Muscle of leg (tissue), 16 donors: ENCODE data around the gene OR8J3. TPM values are rescaled to one million over a fixed set of nuclear protein-coding genes. Genes with fewer than 3 reads are reported as not detected.
"Not testable (repeated sequence)": the region's sequence is repeated elsewhere in the genome, so short reads cannot be mapped to it uniquely, and the experiment has no call there.

ENCODE experiments used
- DNase-seq: peaks from one replicate; pipeline ENCODE4 v3.0.0; 2013
- H3K27ac ChIP-seq: one replicate; pipeline ENCODE4 v1.5.1; 2013; ENCODE audit warnings: mild to moderate bottlenecking, low read length, control low read depth
- H3K27me3 ChIP-seq: one replicate; pipeline ENCODE4 v1.6.1; 2013; ENCODE audit warnings: low read length; ENCODE audit not compliant: control insufficient read depth, insufficient read depth
- H3K36me3 ChIP-seq: one replicate; pipeline ENCODE4 v1.6.1; 2013; ENCODE audit warnings: low read length; ENCODE audit not compliant: control insufficient read depth, insufficient read depth
- H3K4me1 ChIP-seq: one replicate; pipeline ENCODE4 v1.6.1; 2013; ENCODE audit warnings: low read length; ENCODE audit not compliant: control insufficient read depth, insufficient read depth
- H3K4me3 ChIP-seq: one replicate; pipeline ENCODE4 v1.5.1; 2013; ENCODE audit warnings: low read length, control low read depth
- H3K9me3 ChIP-seq: replicated peaks from 2 replicates; pipeline ENCODE4 v1.6.1; 2013; ENCODE audit warnings: low read depth, low read length; ENCODE audit not compliant: control insufficient read depth
- WGBS: methylation state at CpG from one replicate; pipeline ENCODE4 v1.1.5; 2013; ENCODE audit warnings: missing lambda C conversion rate; ENCODE audit not compliant: insufficient coverage; 5-methylcytosine and 5-hydroxymethylcytosine counted together
- long read RNA-seq, 11 donors: transcript quantifications; one replicate each; lab custom pipeline, GENCODE V29; 2026
- polyA plus RNA-seq, 8 donors: library from polyadenylated mRNA; unstranded; fragments of 120-200 nt; gene quantifications; one replicate each; pipeline versions ENCODE4 v1.2.1 to v1.2.3, GENCODE V29; 2013; ENCODE audit warnings: inconsistent platforms in 1 of 8, low replicate concordance in 1 of 8; ENCODE audit not compliant: insufficient read length in 8 of 8, insufficient read depth in 1 of 8
- total RNA-seq: library from RNA; stranded (reverse); fragments of 120-200 nt; gene quantifications from one replicate; pipeline ENCODE4 v1.2.4, GENCODE V29; 2013

The OR8J3 gene, protein sequence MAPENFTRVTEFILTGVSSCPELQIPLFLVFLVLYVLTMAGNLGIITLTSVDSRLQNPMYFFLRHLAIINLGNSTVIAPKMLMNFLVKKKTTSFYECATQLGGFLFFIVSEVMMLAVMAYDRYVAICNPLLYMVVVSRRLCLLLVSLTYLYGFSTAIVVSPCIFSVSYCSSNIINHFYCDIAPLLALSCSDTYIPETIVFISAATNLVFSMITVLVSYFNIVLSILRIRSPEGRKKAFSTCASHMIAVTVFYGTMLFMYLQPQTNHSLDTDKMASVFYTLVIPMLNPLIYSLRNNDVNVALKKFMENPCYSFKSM
- total RNA-seq (not detected), polyA plus RNA-seq (not detected)
- long read RNA-seq, donor 1 = 0 reads
- long read RNA-seq, donor 2 = 0 reads
- long read RNA-seq, donor 3 = 0 reads
- long read RNA-seq, donor 4 = 0 reads
- long read RNA-seq, donor 5 = 0 reads
- long read RNA-seq, donor 6 = 0 reads
- long read RNA-seq, donor 7 = 0 reads
- long read RNA-seq, donor 8 = 0 reads
- long read RNA-seq, donor 9 = 0 reads
- long read RNA-seq, donor 10 = 0 reads
- long read RNA-seq, donor 11 = 0 reads

DNA sequence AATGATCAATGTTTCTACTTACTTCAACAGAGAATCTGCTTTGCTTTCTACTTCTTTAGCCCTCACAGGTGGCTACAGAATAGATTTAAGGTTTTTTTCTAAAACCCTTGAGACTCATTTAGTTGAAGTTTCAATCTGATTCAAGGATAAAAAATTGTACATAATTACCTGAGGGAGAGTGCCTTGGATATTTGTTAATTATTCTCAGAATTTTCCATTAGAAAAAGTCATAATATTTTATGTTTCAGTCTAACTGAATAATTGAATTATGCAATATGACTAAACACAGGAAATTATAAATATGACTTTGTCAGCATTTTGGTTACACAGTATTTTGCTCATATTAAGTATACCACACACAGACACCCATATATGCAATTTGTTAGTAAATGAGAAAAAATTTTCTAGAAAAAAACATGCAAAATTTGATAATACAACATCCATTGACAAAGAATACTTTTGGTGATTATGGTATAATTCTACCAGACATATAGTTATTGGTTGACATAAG lies at the start of gene OR8J3:
Gene OR8J3 (minus strand): TSS at position 51 of the 511 bp plus-strand sequence. CDS start 2,483 bp downstream, outside the sequence.
- Histone ChIP-seq H3K4me3 (no peak within 1 kb of the TSS), H3K4me1 (no peaks in the 10 kb centered on the region), H3K27ac (no peak within 1 kb of the TSS), H3K27me3 (no peaks in the 10 kb centered on the region), H3K36me3 (no peaks in the 10 kb centered on the region), H3K9me3 (peaks cover 5% of the 10 kb centered on the region)
- no peak for DNase-seq

DNA sequence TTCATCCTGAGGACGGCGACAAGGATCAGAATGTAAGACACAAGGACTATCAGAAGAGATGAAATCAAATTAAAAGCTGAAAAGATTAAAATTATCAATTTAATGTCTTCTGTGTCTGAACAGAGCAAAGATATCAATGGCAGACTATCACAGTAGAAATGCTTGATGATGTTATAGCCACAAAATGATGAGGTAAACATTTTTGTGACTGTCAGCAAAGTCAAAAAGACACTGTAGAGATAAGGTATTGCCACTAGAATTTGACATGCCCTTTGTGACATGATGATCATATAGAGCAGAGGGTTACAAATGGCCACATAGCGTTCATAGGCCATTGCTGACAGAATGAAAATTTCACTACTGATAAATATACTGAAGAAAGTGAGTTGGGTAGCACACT lies 48.6 kb upstream of the OR8J3 start:
- H3K27me3 ChIP-seq = no peaks in the 10 kb centered on the region
- WGBS = no CpG with 5 or more reads among the region's 3 CpGs
- H3K36me3 ChIP-seq = no peaks in the 10 kb centered on the region
- no peaks in the 10 kb centered on the region for H3K4me1 ChIP-seq
- H3K9me3 ChIP-seq = peaks cover 5% of the 10 kb centered on the region
- no peak for DNase-seq
- no peak overlapping the region for H3K4me3 ChIP-seq
- H3K27ac ChIP-seq = no peak overlapping the region

DNA sequence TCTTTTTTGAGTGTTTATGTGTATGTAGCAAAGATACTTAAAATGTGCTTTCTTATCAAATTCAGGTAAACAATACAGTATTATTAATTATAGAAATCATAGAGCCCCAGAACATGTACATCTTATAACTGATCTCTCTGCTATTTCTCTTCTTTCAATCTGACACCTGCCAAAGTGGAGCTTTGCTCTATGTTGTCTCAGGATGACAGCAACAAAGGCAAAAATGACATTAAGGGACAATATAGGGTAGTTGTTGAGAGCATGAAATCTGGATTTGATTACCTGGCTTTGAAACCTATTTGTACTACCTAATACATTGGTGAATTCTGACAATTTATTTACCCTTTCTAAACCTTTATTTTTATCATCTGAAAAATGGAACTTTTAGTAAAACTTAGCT lies 43.5 kb upstream of the OR8J3 start:
- Histone ChIP-seq H3K9me3 (peaks cover 9% of the 10 kb centered on the region), H3K4me3 (no peak overlapping the region), H3K27me3 (no peaks in the 10 kb centered on the region), H3K27ac (no peak overlapping the region), H3K4me1 (no peaks in the 10 kb centered on the region), H3K36me3 (no peaks in the 10 kb centered on the region)
- DNase-seq = no peak

DNA sequence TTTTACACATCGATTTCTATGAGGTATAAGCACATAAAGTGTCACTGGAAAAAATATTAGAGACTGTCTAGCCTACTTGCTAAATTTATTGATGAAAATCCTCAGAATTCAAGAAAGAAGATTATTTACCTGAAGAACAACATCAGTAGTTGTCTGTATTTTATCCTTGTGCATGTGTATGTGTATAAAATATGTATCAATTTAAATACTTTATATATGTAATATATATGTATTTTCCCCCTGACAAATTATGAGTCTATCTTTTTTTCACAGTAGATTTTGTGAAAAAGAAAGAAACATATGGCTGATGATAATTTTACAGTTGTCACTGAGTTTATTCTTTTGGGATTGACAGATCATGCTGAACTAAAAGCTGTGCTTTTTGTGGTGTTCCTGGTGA lies 36.3 kb upstream of the OR8J3 start, which contains the start of gene OR5J2:
Gene OR5J2 (plus strand): TSS at position 301 of the 400 bp plus-strand sequence. CDS start 0 bp downstream, at position 301.
- H3K4me3 ChIP-seq = no peak within 1 kb of the TSS
- no peak within 1 kb of the TSS for H3K27ac ChIP-seq
- no peaks in the 10 kb centered on the region for H3K4me1 ChIP-seq
- WGBS = no CpG with 5 or more reads among the region's 1 CpG
- DNase-seq = no peak
- H3K9me3 ChIP-seq = peaks cover 15% of the 10 kb centered on the region
- H3K27me3 ChIP-seq = no peaks in the 10 kb centered on the region
- H3K36me3 ChIP-seq = no peaks in the 10 kb centered on the region

DNA sequence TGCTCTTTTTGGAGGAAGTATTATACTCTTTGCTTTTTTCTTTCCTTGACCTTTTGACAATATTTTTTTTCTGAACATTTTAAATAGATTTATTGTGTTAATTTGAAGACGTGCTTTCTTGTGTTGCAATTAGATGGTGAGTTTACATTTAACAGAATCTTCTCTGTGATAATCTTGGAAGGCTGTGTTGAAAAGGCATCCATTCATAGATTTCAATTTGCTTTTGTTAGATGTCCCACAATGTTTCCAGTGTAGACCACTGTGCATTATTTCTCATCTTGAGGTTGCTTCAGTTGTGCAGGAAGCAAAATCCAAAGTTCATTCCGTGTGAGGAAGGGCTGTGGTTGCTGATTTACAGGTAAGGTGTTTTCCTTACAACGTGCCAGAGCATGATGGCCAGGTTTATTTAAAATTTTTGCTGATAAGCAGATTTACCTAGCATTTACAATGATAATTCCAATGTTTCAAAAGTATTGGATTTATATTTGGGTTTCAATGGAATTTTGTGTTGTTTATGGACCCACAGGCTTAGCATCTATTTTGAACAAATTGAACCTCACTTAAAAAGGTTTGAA lies 32.3 kb upstream of the OR8J3 start:
- Histone ChIP-seq H3K27me3 (no peaks in the 10 kb centered on the region), H3K4me3 (no peak overlapping the region), H3K4me1 (no peaks in the 10 kb centered on the region), H3K36me3 (no peaks in the 10 kb centered on the region), H3K27ac (no peak overlapping the region), H3K9me3 (peaks cover 8% of the 10 kb centered on the region)
- no peak for DNase-seq
- no CpG with 5 or more reads among the region's 3 CpGs for WGBS

DNA sequence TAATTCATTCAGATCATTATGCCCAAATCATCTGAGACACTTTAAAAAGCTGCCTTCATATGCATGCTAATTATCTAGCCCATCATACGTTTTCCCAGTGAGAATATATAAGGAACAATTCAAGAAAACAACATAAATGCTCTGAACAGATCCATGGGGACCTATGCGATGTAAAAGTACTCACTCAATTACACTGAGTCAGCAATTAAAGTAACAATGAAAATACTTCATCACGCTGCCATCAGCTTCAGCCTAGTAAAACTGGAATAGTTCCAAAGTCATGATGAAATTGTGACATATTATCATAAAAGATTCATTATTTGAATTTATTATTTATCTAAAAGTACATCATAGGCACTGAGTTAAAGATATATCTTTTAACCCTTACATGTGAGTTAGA lies 23.8 kb upstream of the OR8J3 start:
- no peak for DNase-seq
- 33% methylated on average over 1 of the region's 3 CpGs for WGBS

DNA sequence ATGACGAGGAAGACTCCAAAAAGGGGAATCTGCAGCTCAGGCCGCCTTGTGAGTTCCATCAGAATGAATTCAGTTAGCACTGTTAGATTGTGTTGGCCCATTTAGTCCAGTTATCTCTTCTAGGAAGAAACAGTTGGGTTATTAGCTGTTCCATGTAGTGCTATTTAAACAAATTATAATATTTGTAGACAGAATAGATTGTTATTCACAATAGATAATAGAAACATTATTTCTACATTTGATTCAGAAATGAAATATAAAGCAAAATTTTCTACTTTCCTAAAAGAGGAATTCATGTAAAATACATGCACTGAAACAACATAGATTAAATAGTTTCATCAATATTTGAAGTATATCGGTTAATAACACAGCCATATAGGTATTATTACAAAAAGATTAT lies 20.2 kb upstream of the OR8J3 start, which contains the start of gene OR8K5:
Gene OR8K5 (minus strand): TSS at position 101 of the 400 bp plus-strand sequence. CDS start 0 bp downstream, at position 101.
- Histone ChIP-seq H3K27me3 (no peaks in the 10 kb centered on the region), H3K36me3 (no peaks in the 10 kb centered on the region), H3K4me3 (no peak within 1 kb of the TSS), H3K9me3 (peaks cover 8% of the 10 kb centered on the region), H3K27ac (no peak within 1 kb of the TSS), H3K4me1 (no peaks in the 10 kb centered on the region)
- no peak for DNase-seq
- 36% methylated on average over 2 of the region's 3 CpGs for WGBS

More for the DNA sequence above, 23.8 kb upstream of the OR8J3 start:
- Histone ChIP-seq H3K4me1 (no peaks in the 10 kb centered on the region), H3K4me3 (no peak overlapping the region), H3K36me3 (no peaks in the 10 kb centered on the region), H3K9me3 (peaks cover 9% of the 10 kb centered on the region), H3K27ac (no peak overlapping the region), H3K27me3 (no peaks in the 10 kb centered on the region)

DNA sequence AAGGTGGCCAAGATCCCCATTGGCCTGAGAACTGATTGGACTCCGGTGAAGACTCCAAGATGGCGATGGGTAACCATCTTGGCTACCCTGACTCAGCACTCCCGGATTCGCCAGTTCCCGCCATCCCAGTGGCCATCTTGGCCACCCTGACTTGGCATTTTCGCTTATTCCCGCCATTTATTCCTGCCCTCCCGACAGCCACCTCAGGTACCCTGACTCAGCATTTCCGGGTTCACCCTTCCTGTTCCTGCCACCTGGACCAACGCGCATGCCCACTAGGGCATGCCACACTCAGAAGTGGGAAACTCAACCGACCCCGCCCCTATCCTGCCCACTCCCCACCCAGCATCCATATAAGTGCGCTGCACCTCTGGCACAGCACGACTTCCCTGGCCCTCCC lies 12.3 kb upstream of the OR8J3 start:
- Histone ChIP-seq H3K4me3 (no peak overlapping the region), H3K4me1 (no peaks in the 10 kb centered on the region), H3K27ac (no peak overlapping the region), H3K9me3 (peaks cover 26% of the 10 kb centered on the region), H3K27me3 (no peaks in the 10 kb centered on the region), H3K36me3 (no peaks in the 10 kb centered on the region)
- 94% methylated on average over 15 of the region's 15 CpGs for WGBS
- DNase-seq = no peak

DNA sequence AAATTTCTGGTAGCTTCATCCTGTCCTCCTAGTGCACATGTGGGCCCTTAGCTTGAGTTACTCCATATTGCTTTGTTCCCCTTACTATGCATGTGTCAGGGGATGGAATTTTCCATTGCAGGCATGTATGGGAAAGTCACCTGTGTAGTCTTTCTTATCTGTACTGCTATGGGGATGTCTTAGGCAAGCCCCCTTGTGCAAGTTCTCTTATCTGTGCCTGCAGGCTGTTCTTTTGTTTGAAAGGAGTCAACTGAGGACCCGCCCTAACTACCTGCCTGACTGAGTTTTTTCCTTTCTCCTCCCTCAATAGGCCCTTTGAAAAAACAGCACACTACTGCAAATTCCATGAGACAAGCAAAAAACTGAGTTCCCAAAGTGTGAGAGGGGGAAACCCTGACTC lies 11.4 kb upstream of the OR8J3 start:
- Histone ChIP-seq H3K27ac (no peak overlapping the region), H3K4me1 (no peaks in the 10 kb centered on the region), H3K4me3 (no peak overlapping the region), H3K27me3 (no peaks in the 10 kb centered on the region), H3K9me3 (peaks cover 26% of the 10 kb centered on the region), H3K36me3 (no peaks in the 10 kb centered on the region)
- WGBS = no CpG with 5 or more reads among the region's 1 CpG
- no peak for DNase-seq

DNA sequence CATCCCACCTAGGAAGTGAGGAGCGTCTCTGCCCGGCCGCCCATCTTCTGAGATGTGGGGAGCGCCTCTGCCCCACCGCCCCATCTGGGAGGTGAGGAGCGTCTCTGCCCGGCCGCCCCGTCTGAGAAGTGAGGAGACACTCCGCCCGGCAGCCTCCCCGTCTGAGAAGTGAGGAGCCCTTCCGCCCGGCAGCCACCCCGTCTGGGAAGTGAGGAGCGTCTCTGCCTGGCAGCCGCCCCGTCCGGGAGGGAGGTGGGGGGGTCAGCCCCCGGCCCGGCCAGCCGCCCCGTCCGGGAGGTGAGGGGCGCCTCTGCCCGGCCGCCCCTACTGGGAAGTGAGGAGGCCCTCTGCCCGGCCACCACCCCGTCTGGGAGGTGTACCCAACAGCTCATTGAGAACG lies 3.7 kb upstream of the OR8J3 start:
- not testable (repeated sequence) for DNase-seq, H3K9me3 ChIP-seq, H3K27ac ChIP-seq, H3K4me3 ChIP-seq, H3K36me3 ChIP-seq, H3K27me3 ChIP-seq, H3K4me1 ChIP-seq
- 91% methylated on average over 6 of the region's 30 CpGs for WGBS
